ENCODE data around the gene PWP2.
A peak's percentile ranks its signal among the peaks of the same experiment; 100 is the strongest.
"Not testable (repeated sequence)": the region's sequence is repeated elsewhere in the genome, so short reads cannot be mapped to it uniquely, and the experiment has no call there.

PWP2 gene

GRCh38 chr21:44093761-44094160, 13.4 kb upstream of the PWP2 start:
- peaks cover 0 to 14% (median 7%) of the 10 kb centered on the region in 4 experiments for H3K4me1 ChIP-seq (ENCODE audit: control extremely low read depth in 1 of 4, control insufficient read depth in 4 of 4, insufficient read depth in 4 of 4, low read length in 3 of 4)
- 88% methylated on average over 7 of the region's 9 CpGs for WGBS (ENCODE audit: insufficient coverage)
- no peaks in the 10 kb centered on the region for H3K9me3 ChIP-seq (ENCODE audit: control extremely low read depth in 1 of 5, control insufficient read depth in 4 of 5, insufficient read depth in 2 of 5, low read depth in 1 of 5, low read length in 4 of 5)
- no peaks in the 10 kb centered on the region for H3K27me3 ChIP-seq (replicated peaks in 2 of 5; ENCODE audit: control insufficient read depth in 4 of 5, insufficient read depth in 5 of 5, low read length in 4 of 5)
- peaks cover 11 to 44% (median 31%) of the 10 kb centered on the region in 4 experiments for H3K36me3 ChIP-seq (ENCODE audit: control insufficient read depth in 4 of 4, insufficient read depth in 4 of 4, low read length in 3 of 4)
- DNase-seq: no peak
- ChIA-PET POLR2A (no interaction called here), CTCF (interaction anchor here (1.2 to 1.8 kb wide), 2 partner anchors 81 to 211 kb away, joined by 4 read pairs; no protein-coding TSS in a partner anchor)
- H3K27ac ChIP-seq (ENCODE audit: insufficient read depth in 1 of 2, low read depth in 1 of 2, low read length in 2 of 2, poor library complexity in 1 of 2, severe bottlenecking in 2 of 2): no peak overlapping the region
- no peak overlapping the region for H3K4me3 ChIP-seq (ENCODE audit: control insufficient read depth in 1 of 7, extremely low read depth in 1 of 7, insufficient read depth in 4 of 7, low read depth in 2 of 7, low read length in 6 of 7)

DNA sequence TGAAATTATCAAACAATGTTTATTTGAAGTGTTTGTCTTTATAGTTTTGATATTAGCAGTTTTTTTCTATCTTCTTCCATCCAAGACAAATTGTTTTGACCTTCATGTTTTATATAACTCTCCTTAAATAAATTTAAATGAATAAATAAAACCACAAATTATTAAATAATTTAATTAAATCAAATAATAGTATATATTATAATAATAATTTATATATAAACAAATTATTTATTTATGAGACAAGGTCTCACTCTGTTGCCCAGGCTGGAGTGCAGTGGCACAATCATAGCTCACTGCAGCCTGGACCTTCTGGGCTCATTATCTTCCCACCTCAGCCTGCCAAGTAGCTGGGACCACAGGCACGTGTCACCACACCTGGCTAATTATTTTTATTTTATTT, 12.4 kb upstream of the PWP2 start:
- CTCF ChIA-PET: interaction anchor here (1.2 to 1.8 kb wide), 2 partner anchors 82 to 210 kb away, joined by 4 read pairs; no protein-coding TSS in a partner anchor
- POLR2A ChIA-PET: no interaction called here
- Histone ChIP-seq H3K9me3 (ENCODE audit: control extremely low read depth in 1 of 5, control insufficient read depth in 4 of 5, insufficient read depth in 2 of 5, low read depth in 1 of 5, low read length in 4 of 5) (no peaks in the 10 kb centered on the region), H3K36me3 (ENCODE audit: control insufficient read depth in 4 of 4, insufficient read depth in 4 of 4, low read length in 3 of 4) (peaks cover 11 to 35% (median 25%) of the 10 kb centered on the region in 4 experiments), H3K27ac (ENCODE audit: insufficient read depth in 1 of 2, low read depth in 1 of 2, low read length in 2 of 2, poor library complexity in 1 of 2, severe bottlenecking in 2 of 2) (no peak overlapping the region), H3K27me3 (replicated peaks in 2 of 5; ENCODE audit: control insufficient read depth in 4 of 5, insufficient read depth in 5 of 5, low read length in 4 of 5) (no peaks in the 10 kb centered on the region), H3K4me1 (ENCODE audit: control extremely low read depth in 1 of 4, control insufficient read depth in 4 of 4, insufficient read depth in 4 of 4, low read length in 3 of 4) (peaks cover 0 to 4% (median 2%) of the 10 kb centered on the region in 4 experiments), H3K4me3 (ENCODE audit: control insufficient read depth in 1 of 7, extremely low read depth in 1 of 7, insufficient read depth in 4 of 7, low read depth in 2 of 7, low read length in 6 of 7) (no peak overlapping the region)
- DNase-seq: no peak
- no CpG with 5 or more reads among the region's 1 CpG for WGBS (ENCODE audit: insufficient coverage)

- H3K27ac ChIP-seq (ENCODE audit: insufficient read depth in 1 of 2, low read depth in 1 of 2, low read length in 2 of 2, poor library complexity in 1 of 2, severe bottlenecking in 2 of 2); H3K27me3 ChIP-seq (replicated peaks in 2 of 5; ENCODE audit: control insufficient read depth in 4 of 5, insufficient read depth in 5 of 5, low read length in 4 of 5); H3K4me3 ChIP-seq (ENCODE audit: control insufficient read depth in 1 of 7, extremely low read depth in 1 of 7, insufficient read depth in 4 of 7, low read depth in 2 of 7, low read length in 6 of 7); DNase-seq; H3K4me1 ChIP-seq (ENCODE audit: control extremely low read depth in 1 of 4, control insufficient read depth in 4 of 4, insufficient read depth in 4 of 4, low read length in 3 of 4); H3K9me3 ChIP-seq (ENCODE audit: control extremely low read depth in 1 of 5, control insufficient read depth in 4 of 5, insufficient read depth in 2 of 5, low read depth in 1 of 5, low read length in 4 of 5); CTCF ChIA-PET; POLR2A ChIA-PET: not testable (repeated sequence)
- peaks cover 3 to 13% (median 11%) of the 10 kb centered on the region in 4 experiments for H3K36me3 ChIP-seq (ENCODE audit: control insufficient read depth in 4 of 4, insufficient read depth in 4 of 4, low read length in 3 of 4)
- no CpG with 5 or more reads among the region's 6 CpGs for WGBS (ENCODE audit: insufficient coverage)
Observed at GRCh38 chr21:44098507-44098906, 8.7 kb upstream of the PWP2 start.

- H3K9me3 ChIP-seq (ENCODE audit: control extremely low read depth in 1 of 5, control insufficient read depth in 4 of 5, insufficient read depth in 2 of 5, low read depth in 1 of 5, low read length in 4 of 5); H3K36me3 ChIP-seq (ENCODE audit: control insufficient read depth in 4 of 4, insufficient read depth in 4 of 4, low read length in 3 of 4); POLR2A ChIA-PET; H3K4me1 ChIP-seq (ENCODE audit: control extremely low read depth in 1 of 4, control insufficient read depth in 4 of 4, insufficient read depth in 4 of 4, low read length in 3 of 4); H3K27ac ChIP-seq (ENCODE audit: insufficient read depth in 1 of 2, low read depth in 1 of 2, low read length in 2 of 2, poor library complexity in 1 of 2, severe bottlenecking in 2 of 2); DNase-seq; H3K27me3 ChIP-seq (replicated peaks in 2 of 5; ENCODE audit: control insufficient read depth in 4 of 5, insufficient read depth in 5 of 5, low read length in 4 of 5); CTCF ChIA-PET; H3K4me3 ChIP-seq (ENCODE audit: control insufficient read depth in 1 of 7, extremely low read depth in 1 of 7, insufficient read depth in 4 of 7, low read depth in 2 of 7, low read length in 6 of 7): not testable (repeated sequence)
- no CpG with 5 or more reads among the region's 13 CpGs for WGBS (ENCODE audit: insufficient coverage)
Observed at GRCh38 chr21:44098964-44099363, 8.2 kb upstream of the PWP2 start.

DNA sequence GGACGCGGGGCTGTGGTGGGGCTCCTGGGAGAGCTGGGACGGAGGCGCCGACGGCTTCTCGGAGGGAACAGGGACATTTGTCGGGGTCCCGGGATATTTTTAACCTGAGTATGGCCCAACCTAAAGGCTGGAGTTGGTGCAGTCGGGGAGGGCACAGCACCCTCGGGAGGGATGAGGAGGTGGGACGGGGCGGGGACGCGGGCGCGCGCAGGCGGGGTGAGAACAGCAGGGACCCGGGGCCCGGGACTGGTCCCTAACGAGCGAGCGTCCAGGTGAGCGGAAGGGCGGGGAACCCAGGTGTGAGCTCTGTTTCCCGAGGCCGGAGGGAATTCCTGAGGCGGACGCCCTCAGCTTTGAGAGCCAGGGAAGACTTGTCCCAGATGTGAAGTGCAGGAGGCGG, 390 bp downstream of the PWP2 start:
- WGBS (ENCODE audit: insufficient coverage): no CpG with 5 or more reads among the region's 31 CpGs
- H3K27me3 ChIP-seq (replicated peaks in 2 of 5; ENCODE audit: control insufficient read depth in 4 of 5, insufficient read depth in 5 of 5, low read length in 4 of 5); H3K4me1 ChIP-seq (ENCODE audit: control extremely low read depth in 1 of 4, control insufficient read depth in 4 of 4, insufficient read depth in 4 of 4, low read length in 3 of 4); H3K9me3 ChIP-seq (ENCODE audit: control extremely low read depth in 1 of 5, control insufficient read depth in 4 of 5, insufficient read depth in 2 of 5, low read depth in 1 of 5, low read length in 4 of 5); POLR2A ChIA-PET; H3K27ac ChIP-seq (ENCODE audit: insufficient read depth in 1 of 2, low read depth in 1 of 2, low read length in 2 of 2, poor library complexity in 1 of 2, severe bottlenecking in 2 of 2); CTCF ChIA-PET; H3K36me3 ChIP-seq (ENCODE audit: control insufficient read depth in 4 of 4, insufficient read depth in 4 of 4, low read length in 3 of 4); DNase-seq: not testable (repeated sequence)
- peak overlapping the region in 2 of 7 experiments; percentile 19 to 54 for H3K4me3 ChIP-seq (ENCODE audit: control insufficient read depth in 1 of 7, extremely low read depth in 1 of 7, insufficient read depth in 4 of 7, low read depth in 2 of 7, low read length in 6 of 7)

DNA sequence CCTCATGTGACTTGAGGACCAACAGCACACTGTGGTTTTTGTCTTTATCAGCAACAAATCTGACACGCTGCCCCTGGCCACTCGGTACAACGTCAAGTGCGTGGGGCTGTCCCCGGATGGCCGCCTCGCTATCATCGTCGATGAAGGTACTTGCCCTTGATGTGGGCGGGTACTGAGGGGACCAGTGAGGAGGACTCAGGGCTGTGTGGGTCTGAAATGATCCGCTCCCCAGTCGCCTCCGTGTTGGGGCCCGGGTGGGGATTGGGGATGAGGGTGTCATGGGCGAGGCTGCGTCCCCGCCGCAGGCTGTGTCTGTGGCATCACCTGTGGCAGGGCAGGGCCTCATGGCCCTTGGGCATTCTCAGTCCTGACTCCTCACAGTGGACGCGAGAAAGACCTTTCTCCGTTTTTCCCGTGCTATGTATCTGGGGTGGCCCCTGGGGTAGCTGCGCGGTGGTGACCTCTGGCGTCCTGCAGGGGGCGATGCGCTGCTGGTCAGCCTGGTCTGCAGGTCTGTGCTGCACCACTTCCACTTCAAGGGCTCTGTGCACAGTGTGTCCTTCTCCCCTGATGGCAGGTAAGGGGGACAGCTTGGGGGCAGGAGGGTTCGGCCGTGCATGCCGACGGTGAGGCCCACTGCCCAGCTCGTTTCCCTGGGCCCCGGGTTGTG, 6.6 kb downstream of the PWP2 start:
- H3K27ac ChIP-seq (ENCODE audit: insufficient read depth in 1 of 2, low read depth in 1 of 2, low read length in 2 of 2, poor library complexity in 1 of 2, severe bottlenecking in 2 of 2); H3K36me3 ChIP-seq (ENCODE audit: control insufficient read depth in 4 of 4, insufficient read depth in 4 of 4, low read length in 3 of 4); H3K4me1 ChIP-seq (ENCODE audit: control extremely low read depth in 1 of 4, control insufficient read depth in 4 of 4, insufficient read depth in 4 of 4, low read length in 3 of 4); POLR2A ChIA-PET; H3K27me3 ChIP-seq (replicated peaks in 2 of 5; ENCODE audit: control insufficient read depth in 4 of 5, insufficient read depth in 5 of 5, low read length in 4 of 5); H3K4me3 ChIP-seq (ENCODE audit: control insufficient read depth in 1 of 7, extremely low read depth in 1 of 7, insufficient read depth in 4 of 7, low read depth in 2 of 7, low read length in 6 of 7); DNase-seq; CTCF ChIA-PET; H3K9me3 ChIP-seq (ENCODE audit: control extremely low read depth in 1 of 5, control insufficient read depth in 4 of 5, insufficient read depth in 2 of 5, low read depth in 1 of 5, low read length in 4 of 5): not testable (repeated sequence)
- WGBS (ENCODE audit: insufficient coverage): no CpG with 5 or more reads among the region's 33 CpGs

GRCh38 chr21:44122131-44122530, 14.9 kb downstream of the PWP2 start:
- DNase-seq; CTCF ChIA-PET; H3K27ac ChIP-seq (ENCODE audit: insufficient read depth in 1 of 2, low read depth in 1 of 2, low read length in 2 of 2, poor library complexity in 1 of 2, severe bottlenecking in 2 of 2); H3K36me3 ChIP-seq (ENCODE audit: control insufficient read depth in 4 of 4, insufficient read depth in 4 of 4, low read length in 3 of 4); H3K27me3 ChIP-seq (replicated peaks in 2 of 5; ENCODE audit: control insufficient read depth in 4 of 5, insufficient read depth in 5 of 5, low read length in 4 of 5); H3K4me3 ChIP-seq (ENCODE audit: control insufficient read depth in 1 of 7, extremely low read depth in 1 of 7, insufficient read depth in 4 of 7, low read depth in 2 of 7, low read length in 6 of 7); POLR2A ChIA-PET; H3K4me1 ChIP-seq (ENCODE audit: control extremely low read depth in 1 of 4, control insufficient read depth in 4 of 4, insufficient read depth in 4 of 4, low read length in 3 of 4); H3K9me3 ChIP-seq (ENCODE audit: control extremely low read depth in 1 of 5, control insufficient read depth in 4 of 5, insufficient read depth in 2 of 5, low read depth in 1 of 5, low read length in 4 of 5): not testable (repeated sequence)
- no CpG with 5 or more reads among the region's 10 CpGs for WGBS (ENCODE audit: insufficient coverage)
